ENCODE results near the gene PHB1. TPM values are rescaled to one million over a fixed set of nuclear protein-coding genes. Genes with fewer than 3 reads are reported as not detected.

The PHB1 gene
- total RNA-seq (2014; rRNA removed; shearing (Covaris generic)): 136 and 142 TPM in 2 replicates
- 295 and 325 TPM in 2 replicates for polyA plus RNA-seq (2014; cell fraction: nucleus; rRNA removed)

- peak; percentile 98 for DNase-seq (ENCODE audit: extremely low read depth, low read depth)
Observed at GRCh38 chr17:49414622-49415350, at the start of gene PHB1. TSS of gene PHB1 (minus strand) at chr17:49414882. CDS start at chr17:49413264, 1,618 bp downstream.

- DNase-seq (ENCODE audit: extremely low read depth, low read depth): no peak
Observed at GRCh38 chr17:49464049-49464448, 49.4 kb upstream of the PHB1 start.

- DNase-seq (ENCODE audit: extremely low read depth, low read depth): no peak
Observed at GRCh38 chr17:49461580-49461979, 46.9 kb upstream of the PHB1 start.

GRCh38 chr17:49460401-49460800 is 45.7 kb upstream of the PHB1 start:
- DNase-seq (ENCODE audit: extremely low read depth, low read depth): no peak

GRCh38 chr17:49459401-49459984 is 44.8 kb upstream of the PHB1 start:
- no peak for DNase-seq (ENCODE audit: extremely low read depth, low read depth)

- DNase-seq (ENCODE audit: extremely low read depth, low read depth): no peak
Observed at GRCh38 chr17:49457564-49458535, 43.2 kb upstream of the PHB1 start.

- DNase-seq (ENCODE audit: extremely low read depth, low read depth): no peak
Observed at GRCh38 chr17:49456183-49456965, 41.7 kb upstream of the PHB1 start.

GRCh38 chr17:49455272-49455861 is 40.7 kb upstream of the PHB1 start:
- DNase-seq (ENCODE audit: extremely low read depth, low read depth): no peak

GRCh38 chr17:49454050-49454449 is 39.4 kb upstream of the PHB1 start:
- DNase-seq (ENCODE audit: extremely low read depth, low read depth): no peak

- DNase-seq (ENCODE audit: extremely low read depth, low read depth): no peak
Observed at GRCh38 chr17:49452661-49453060, 38.0 kb upstream of the PHB1 start.

GRCh38 chr17:49452201-49452600 is 37.5 kb upstream of the PHB1 start:
- DNase-seq (ENCODE audit: extremely low read depth, low read depth): no peak

GRCh38 chr17:49450735-49451134 is 36.1 kb upstream of the PHB1 start:
- no peak for DNase-seq (ENCODE audit: extremely low read depth, low read depth)

- DNase-seq (ENCODE audit: extremely low read depth, low read depth): no peak
Observed at GRCh38 chr17:49450181-49450580, 35.5 kb upstream of the PHB1 start.

- DNase-seq (ENCODE audit: extremely low read depth, low read depth): no peak
Observed at GRCh38 chr17:49447628-49448302, 33.1 kb upstream of the PHB1 start.

- DNase-seq (ENCODE audit: extremely low read depth, low read depth): no peak
Observed at GRCh38 chr17:49445591-49445990, 30.9 kb upstream of the PHB1 start.

GRCh38 chr17:49444384-49444783 is 29.7 kb upstream of the PHB1 start:
- DNase-seq (ENCODE audit: extremely low read depth, low read depth): no peak

- DNase-seq (ENCODE audit: extremely low read depth, low read depth): no peak
Observed at GRCh38 chr17:49443862-49444261, 29.2 kb upstream of the PHB1 start.

GRCh38 chr17:49442041-49442440 is 27.4 kb upstream of the PHB1 start:
- no peak for DNase-seq (ENCODE audit: extremely low read depth, low read depth)

GRCh38 chr17:49441578-49441977 is 26.9 kb upstream of the PHB1 start:
- DNase-seq (ENCODE audit: extremely low read depth, low read depth): no peak
